H1 (cell line): ENCODE data around the gene SLC7A6OS. TPM values are rescaled to one million over a fixed set of nuclear protein-coding genes. Genes with fewer than 3 reads are reported as not detected.

ENCODE experiments used
- GABPA ChIP-seq: IDR thresholded peaks from 2 replicates; pipeline ENCODE4 v1.6.1; 2011; ENCODE audit warnings: mild to moderate bottlenecking, low read length, moderate library complexity, borderline replicate concordance; ENCODE audit not compliant: insufficient read depth
- JUN ChIP-seq: IDR thresholded peaks from 2 replicates; pipeline ENCODE4 v1.6.1; 2011; ENCODE audit warnings: low read depth, mild to moderate bottlenecking, improper control_type of control experiment, low read length
- KDM1A ChIP-seq: fragments of 200-600, 300-600 bp; sonication (generic); IDR thresholded peaks from 2 replicates; pipeline ENCODE4 v1.7.1; 2016; ENCODE audit warnings: mild to moderate bottlenecking, low read length, borderline replicate concordance
- KDM4A ChIP-seq: IDR thresholded peaks from one replicate; pipeline ENCODE4 v1.7.1; 2012; ENCODE audit warnings: low read depth, mild to moderate bottlenecking, moderate library complexity, low read length, inconsistent platforms; ENCODE audit not compliant: severe bottlenecking
- RBBP5 ChIP-seq: IDR thresholded peaks from 2 replicates; pipeline ENCODE4 v1.7.1; 2012; ENCODE audit warnings: low read depth, mild to moderate bottlenecking, inconsistent platforms, low read length, moderate library complexity, borderline replicate concordance
- polyA plus RNA-seq, 7 experiments: library from polyadenylated mRNA; depleted of rRNA in 3 of 7; stranded (reverse) in 5 of 7; unstranded in 2 of 7; fragments of >200 nt in 5 of 7; fragments of 200-250 nt in 2 of 7; gene quantifications; 1 replicate in 5 of 7; 2 replicates in 1 of 7; 4 replicates in 1 of 7; pipeline versions ENCODE4 v1.2.1 to v1.2.3, GENCODE V29; 2011 to 2013; ENCODE audit warnings: missing spikeins in 2 of 7, mixed read lengths in 2 of 7
- total RNA-seq: library from RNA; stranded (reverse); fragmentation: NEBNext Ultra II Directional; extraction: Animal tissue kit (Norgen Biotek cat#: 25700); gene quantifications from 2 replicates; pipeline ENCODE4 v1.2.1, GENCODE V29; 2021
- TF ChIP-seq, protein P1 (sequence below), 3 experiments: IDR thresholded peaks; 1 replicate in 2 of 3; 2 replicates in 1 of 3; pipeline versions ENCODE4 v1.5.1 to v1.6.1; 2011; ENCODE audit warnings: low read length in 3 of 3, mild to moderate bottlenecking in 3 of 3, inconsistent platforms in 2 of 3, low read depth in 1 of 3, moderate library complexity in 1 of 3; ENCODE audit not compliant: insufficient read depth in 1 of 3; ENCODE audit errors: control extremely low read depth in 1 of 3

SLC7A6OS gene
- total and polyA plus RNA-seq, 2 of the 8 experiments (the other 6 are each of a cell fraction or from before 2014, with no cell fraction given) = 7.3 to 21.3 TPM

GRCh38 chr16:68343137-68343536 lies 32.4 kb upstream of the SLC7A6OS start (continued):
- TF ChIP-seq, protein P1, sequence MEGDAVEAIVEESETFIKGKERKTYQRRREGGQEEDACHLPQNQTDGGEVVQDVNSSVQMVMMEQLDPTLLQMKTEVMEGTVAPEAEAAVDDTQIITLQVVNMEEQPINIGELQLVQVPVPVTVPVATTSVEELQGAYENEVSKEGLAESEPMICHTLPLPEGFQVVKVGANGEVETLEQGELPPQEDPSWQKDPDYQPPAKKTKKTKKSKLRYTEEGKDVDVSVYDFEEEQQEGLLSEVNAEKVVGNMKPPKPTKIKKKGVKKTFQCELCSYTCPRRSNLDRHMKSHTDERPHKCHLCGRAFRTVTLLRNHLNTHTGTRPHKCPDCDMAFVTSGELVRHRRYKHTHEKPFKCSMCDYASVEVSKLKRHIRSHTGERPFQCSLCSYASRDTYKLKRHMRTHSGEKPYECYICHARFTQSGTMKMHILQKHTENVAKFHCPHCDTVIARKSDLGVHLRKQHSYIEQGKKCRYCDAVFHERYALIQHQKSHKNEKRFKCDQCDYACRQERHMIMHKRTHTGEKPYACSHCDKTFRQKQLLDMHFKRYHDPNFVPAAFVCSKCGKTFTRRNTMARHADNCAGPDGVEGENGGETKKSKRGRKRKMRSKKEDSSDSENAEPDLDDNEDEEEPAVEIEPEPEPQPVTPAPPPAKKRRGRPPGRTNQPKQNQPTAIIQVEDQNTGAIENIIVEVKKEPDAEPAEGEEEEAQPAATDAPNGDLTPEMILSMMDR (IDR thresholded peaks at IDR 0.05; ENCODE audit: control extremely low read depth in 1 of 3, insufficient read depth in 1 of 3, low read depth in 1 of 3, low read length in 3 of 3) = no peak
- TF ChIP-seq GABPA = no peak
- no peak for TF ChIP-seq JUN
- TF ChIP-seq KDM4A = no peak
- no peak for TF ChIP-seq KDM1A
- TF ChIP-seq RBBP5 = no peak
